ENCODE measurements around the gene OS9.

OS9 gene

DNA sequence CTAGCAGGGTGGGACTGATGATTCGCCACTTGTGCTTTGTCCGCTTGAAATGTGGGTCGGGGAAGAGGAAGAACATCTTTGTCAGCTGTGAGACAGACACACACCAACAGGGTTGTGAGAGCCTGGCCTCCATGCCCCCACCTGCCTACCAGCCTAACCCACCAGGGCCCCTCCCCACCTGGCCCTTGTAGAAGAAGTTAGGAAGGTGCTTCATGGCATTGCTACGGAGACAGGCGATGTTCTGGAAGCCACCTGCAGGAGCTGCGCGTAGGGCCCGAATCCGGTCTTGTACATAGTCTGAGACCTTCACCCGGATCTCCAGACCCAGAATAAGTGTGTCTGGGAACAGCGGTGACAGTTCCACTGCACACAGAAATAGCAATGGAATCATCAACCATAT lies 75.7 kb downstream of the OS9 start:
- DNase-seq = no peak

DNA sequence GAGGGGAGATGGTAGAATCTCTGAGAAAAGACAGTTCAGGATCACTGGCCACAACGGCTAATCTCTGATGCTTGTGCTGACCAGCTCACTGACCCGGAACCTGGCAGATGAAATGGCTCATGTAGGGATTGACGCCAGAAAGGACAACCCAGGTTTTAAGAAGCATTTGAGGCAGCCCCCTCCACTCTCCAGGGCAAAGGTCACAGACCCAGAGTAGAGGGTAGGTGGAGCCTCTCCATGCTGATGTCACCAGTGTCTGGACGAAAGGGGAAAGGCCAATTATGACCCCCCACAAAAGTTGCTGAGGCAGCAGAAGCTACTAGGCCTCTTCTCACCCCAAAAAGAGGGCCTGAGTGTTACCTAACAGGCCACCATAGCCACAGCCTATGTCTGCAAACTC lies 76.8 kb downstream of the OS9 start:
- no peak for DNase-seq

Measured in T1000 (cell line).